HT1080 (cell line): Measurements from ENCODE around the gene DDX31. TPM values are rescaled to one million over a fixed set of nuclear protein-coding genes. Genes with fewer than 3 reads are reported as not detected.

Experiments used
- DNase-seq: peaks from one replicate; pipeline ENCODE4 v3.0.0-alpha.2; 2015; ENCODE audit warnings: low read depth
- total RNA-seq: library from RNA; depleted of rRNA; stranded (reverse); fragments of >200 nt; shearing (Covaris generic); gene quantifications from 2 replicates; pipeline ENCODE4 v1.2.3, GENCODE V29; 2014

DDX31 gene
- total RNA-seq, 1 experiment from 2014 or later = 26.1 TPM

GRCh38 chr9:132673355-132673754, 3.6 kb upstream of the DDX31 start:
- DNase-seq = no peak

- DNase-seq = peak; percentile 40
Observed at GRCh38 chr9:132672413-132672690, 2.6 kb upstream of the DDX31 start.

- DNase-seq = no peak
Observed at GRCh38 chr9:132671620-132672412, 2.0 kb upstream of the DDX31 start.

DNA sequence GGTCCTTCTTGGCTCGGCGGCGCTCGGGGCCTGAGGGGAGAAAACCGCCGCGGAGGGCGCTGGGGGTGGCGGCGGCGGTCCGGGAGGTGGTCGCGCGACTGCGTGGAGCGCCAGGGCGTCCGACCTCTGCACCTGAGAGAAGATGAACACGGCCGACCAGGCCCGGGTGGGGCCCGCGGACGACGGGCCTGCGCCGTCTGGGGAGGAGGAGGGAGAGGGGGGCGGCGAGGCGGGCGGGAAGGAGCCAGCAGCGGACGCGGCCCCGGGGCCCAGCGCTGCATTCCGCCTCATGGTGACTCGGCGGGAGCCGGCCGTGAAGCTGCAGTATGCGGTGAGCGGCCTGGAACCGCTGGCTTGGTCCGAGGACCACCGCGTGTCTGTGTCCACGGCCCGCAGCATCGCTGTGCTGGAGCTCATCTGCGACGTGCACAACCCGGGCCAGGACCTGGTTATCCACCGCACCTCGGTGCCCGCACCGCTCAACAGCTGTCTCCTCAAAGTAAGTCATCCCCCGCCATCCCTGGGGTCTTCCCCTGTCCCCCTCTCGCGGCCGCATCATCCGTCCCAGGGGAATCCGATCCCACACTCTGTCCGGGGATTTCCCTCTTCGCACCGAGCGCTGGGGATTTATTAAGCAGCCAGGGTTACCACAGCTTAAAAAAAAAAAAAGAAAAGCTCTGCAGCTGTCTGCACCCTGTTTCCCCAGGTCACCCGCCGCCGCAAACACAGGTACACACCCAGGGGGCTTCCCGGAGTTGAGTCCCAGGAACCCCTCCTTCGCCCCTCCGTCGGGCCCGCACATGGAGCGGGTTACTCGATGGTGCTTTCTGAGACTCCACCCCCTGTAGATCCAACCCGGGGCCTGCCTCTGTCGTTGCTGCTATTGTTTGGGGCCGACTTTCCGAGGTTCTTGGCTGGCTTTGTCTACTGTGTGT, 941 bp upstream of the DDX31 start, which contains the start of gene GTF3C4:
Gene GTF3C4 (plus strand): TSS at position 8 of the 935 bp plus-strand sequence. CDS start 135 bp downstream, at position 143.
- peak; percentile 17 for DNase-seq

- DNase-seq = no peak
Observed at GRCh38 chr9:132669319-132669697, 475 bp downstream of the DDX31 start.

DNA sequence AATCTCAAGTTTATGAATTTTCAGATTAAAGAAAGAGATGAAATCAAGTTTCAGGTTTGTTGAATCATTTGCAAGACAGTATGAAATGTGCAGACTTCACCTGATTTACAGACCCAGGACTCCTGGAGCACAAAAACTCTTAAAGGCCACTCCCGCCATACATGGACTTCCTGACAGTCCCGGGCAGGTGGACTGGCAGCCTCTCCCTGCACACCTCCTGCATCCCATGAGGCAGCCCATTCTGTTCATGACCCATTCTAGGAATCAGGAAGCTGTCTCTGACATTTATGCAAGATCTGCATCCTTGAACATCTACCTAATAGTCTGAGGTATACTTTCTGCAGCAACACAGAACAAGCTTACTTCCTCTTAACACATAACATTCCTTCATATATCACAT, 5.9 kb downstream of the DDX31 start:
- no peak for DNase-seq

GRCh38 chr9:132663117-132663516, 6.7 kb downstream of the DDX31 start:
- DNase-seq = no peak

GRCh38 chr9:132662152-132662945, 7.4 kb downstream of the DDX31 start:
- DNase-seq = no peak

- no peak for DNase-seq
Observed at GRCh38 chr9:132656299-132656698, 13.5 kb downstream of the DDX31 start.

- DNase-seq = peak; percentile 85
Observed at GRCh38 chr9:132651259-132651658, 18.5 kb downstream of the DDX31 start.

DNA sequence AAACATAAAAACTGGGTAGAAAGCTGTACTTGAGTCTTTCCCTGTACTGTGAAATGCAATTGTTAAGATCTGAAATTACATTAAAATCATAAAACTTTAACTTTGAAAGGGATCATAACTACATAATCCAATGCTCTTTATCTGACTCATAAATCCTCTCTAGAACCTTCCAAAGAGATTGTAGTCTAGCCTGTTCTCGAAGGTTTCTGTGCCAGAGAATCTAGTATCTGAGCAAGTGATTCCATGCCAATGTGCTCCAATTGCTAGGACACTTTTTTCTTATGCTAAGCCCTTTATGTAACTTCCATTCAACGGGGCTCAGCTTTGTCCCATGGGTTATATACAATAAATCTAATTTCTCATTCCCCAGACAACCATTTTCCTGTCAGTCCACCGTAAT, 21.1 kb downstream of the DDX31 start:
- no peak for DNase-seq

GRCh38 chr9:132648283-132648682, 21.5 kb downstream of the DDX31 start:
- no peak for DNase-seq

DNA sequence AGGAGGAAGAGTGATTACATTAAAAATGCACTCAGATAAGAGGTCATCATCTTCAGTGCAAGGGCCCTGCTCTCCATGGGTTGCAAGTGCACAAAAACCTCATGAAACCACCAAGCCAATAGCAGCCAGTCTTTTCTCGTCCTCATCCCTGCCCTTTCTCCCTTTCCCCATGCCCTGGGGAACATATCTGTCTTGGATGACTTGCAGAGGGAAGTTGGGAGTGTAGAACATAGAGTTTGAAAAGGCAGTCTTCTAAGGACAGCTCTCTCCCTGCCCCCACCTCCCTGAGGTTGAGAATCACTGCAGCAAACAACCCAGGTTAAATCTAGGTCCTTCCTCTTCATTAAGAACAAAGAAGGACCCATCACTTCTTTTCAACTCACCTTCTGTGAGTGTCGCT, 22.0 kb downstream of the DDX31 start:
- DNase-seq = no peak

DNA sequence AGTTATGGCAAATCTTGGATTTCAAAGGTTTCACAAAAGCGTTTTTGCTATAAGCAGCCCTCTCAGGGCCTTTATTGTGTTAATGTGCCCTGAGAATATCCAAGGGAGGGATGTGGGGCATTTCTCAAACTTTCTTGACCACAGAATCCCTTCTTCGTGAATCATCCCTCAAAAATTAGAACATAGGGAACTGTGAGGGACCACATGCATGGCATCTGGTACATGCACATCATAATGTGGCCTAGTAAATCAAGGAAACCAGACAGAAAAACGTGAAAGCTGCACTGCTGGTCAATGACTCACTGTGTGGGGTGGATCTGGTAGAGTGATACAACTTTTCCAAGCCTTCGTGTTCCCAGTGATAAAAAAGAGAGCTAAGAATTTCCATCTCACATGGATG, 22.4 kb downstream of the DDX31 start:
- peak; percentile 97 for DNase-seq

GRCh38 chr9:132646726-132647125, 23.1 kb downstream of the DDX31 start:
- DNase-seq = no peak

GRCh38 chr9:132645711-132646110, 24.1 kb downstream of the DDX31 start:
- DNase-seq = no peak

DNA sequence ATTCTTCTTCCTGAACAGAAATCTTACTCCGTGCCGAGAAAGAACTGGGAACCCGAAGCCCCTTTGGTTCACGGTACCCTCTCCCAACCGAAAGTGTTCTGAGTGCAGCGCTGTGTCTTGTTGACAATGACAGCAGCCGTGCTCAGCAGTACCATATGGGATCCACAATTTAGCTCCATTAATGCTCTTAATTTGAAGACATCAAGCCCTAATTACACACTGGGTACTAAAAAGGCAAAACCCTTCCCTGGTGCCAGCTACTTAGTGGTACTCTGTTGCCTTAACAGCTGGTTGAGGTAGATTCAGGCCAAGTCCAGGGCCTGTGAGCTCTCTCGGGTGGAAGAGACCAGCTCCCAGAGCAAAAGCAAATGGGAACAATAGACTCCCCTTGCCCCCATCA, 24.5 kb downstream of the DDX31 start:
- DNase-seq = no peak

DNA sequence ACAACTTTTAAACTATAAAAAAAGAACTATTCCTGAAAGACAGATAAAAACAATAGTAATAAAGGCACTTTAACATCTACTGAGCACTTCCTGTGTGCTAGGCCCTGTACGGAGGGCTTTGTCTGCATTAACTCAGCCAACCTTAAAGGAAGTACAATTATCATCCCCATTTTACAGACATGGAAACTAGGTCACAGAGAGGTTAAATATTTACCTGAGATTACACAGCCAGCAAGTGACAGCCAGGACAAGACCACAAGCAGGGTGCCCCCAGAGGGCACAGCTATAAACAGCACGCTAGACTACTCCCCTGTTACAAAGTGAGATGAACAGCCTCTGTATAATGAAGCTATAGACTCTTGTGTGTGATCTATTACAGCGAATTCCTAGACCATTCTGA, 25.5 kb downstream of the DDX31 start:
- DNase-seq = peak; percentile 6

DNA sequence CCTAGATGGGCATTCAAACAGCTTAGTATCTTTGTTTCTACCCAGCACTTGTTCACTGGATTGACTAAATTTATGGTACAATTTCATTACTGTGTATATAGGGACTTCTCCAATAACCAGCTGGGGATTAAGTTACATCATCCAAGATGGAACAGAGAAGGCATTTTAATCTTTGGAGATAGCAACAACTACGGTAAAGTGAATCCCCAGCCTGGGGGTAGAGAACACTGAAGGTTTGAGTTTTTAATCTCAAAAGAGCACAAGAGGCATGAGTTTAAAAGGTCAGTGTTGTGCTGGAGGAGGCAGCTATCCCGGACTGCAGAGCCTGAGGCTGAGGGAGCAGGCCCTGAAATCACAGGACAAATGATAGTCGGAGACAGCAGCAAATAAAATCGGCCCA, 28.6 kb downstream of the DDX31 start:
- DNase-seq = no peak

DNA sequence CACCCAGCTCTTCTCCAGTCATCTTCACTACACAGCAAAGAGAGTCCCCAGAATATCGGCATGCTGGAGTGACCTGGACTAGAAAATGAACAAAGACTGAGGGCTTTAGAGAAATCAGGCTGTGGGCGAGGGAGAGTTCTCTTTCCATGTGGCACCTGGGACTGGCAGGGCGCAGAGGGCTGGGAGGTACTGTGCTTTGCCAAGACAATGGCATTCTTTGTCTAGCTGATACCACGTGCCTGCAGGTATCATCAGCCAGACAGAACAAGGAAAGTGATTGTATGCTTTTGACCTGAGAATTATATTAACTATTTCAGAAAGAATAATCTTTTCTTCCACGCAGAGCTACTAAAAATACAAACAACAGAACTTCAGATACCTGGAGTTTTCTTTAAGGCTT, 30.5 kb downstream of the DDX31 start:
- DNase-seq = no peak

DNA sequence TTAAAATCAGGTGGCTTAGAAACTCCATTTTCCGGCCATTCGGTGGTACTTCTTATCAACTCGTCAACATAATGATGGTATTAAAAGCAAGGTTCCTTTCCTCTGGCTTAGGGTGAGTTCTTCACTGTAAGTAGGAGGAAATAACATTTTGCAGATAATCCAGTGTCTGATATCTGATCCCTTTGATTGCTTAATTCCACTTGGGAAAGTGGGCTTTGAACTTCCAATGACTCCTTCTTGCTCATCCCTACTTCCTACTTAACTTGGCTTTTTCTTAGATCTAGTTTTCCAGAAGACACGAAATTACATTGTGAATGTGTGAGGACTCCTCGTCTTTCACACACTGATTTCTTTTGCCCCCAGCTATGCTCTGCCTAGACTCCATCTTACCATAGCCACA, 31.5 kb downstream of the DDX31 start:
- peak; percentile 36 for DNase-seq

- no peak for DNase-seq
Observed at GRCh38 chr9:132637801-132638200, 32.0 kb downstream of the DDX31 start.
